Cardiac muscle cell (in vitro differentiated cells and primary cell): ENCODE data around the gene ZNF91. TPM values are rescaled to one million over a fixed set of nuclear protein-coding genes. Genes with fewer than 3 reads are reported as not detected.
"Not testable (repeated sequence)": the region's sequence is repeated elsewhere in the genome, so short reads cannot be mapped to it uniquely, and the experiment has no call there.

Experiments used
- DNase-seq, 2 donors: peaks; one replicate each; pipeline versions ENCODE4 v3.0.0 to v3.0.0-alpha.2; 2010 to 2017; ENCODE audit warnings: low read depth in 1 of 2, low spot score in 1 of 2
- H3K27ac ChIP-seq: fragments of 200-600 bp; sonication (generic); 2 replicates; pipeline ENCODE4 v1.5.1; 2016
- H3K27me3 ChIP-seq: fragments of 200-600 bp; sonication (generic); 2 replicates; pipeline ENCODE4 v1.6.0; 2016; ENCODE audit warnings: control low read depth
- H3K36me3 ChIP-seq: fragments of 200-600 bp; sonication (generic); 2 replicates; pipeline ENCODE4 v1.5.1; 2016; ENCODE audit warnings: control low read depth
- H3K4me1 ChIP-seq: fragments of 200-600 bp; sonication (generic); 2 replicates; pipeline ENCODE4 v1.8.1; 2017; ENCODE audit warnings: low read depth, mild to moderate bottlenecking, mixed run types
- H3K4me3 ChIP-seq: fragments of 200-600 bp; sonication (generic); 2 replicates; pipeline ENCODE4 v1.5.1; 2016; ENCODE audit warnings: mild to moderate bottlenecking
- H3K9me3 ChIP-seq: fragments of 200-600 bp; sonication (generic); 2 replicates; pipeline ENCODE4 v1.5.1; 2017; ENCODE audit warnings: low read depth, mild to moderate bottlenecking, control low read depth
- polyA plus RNA-seq: library from polyadenylated mRNA; unstranded; fragments of >200 nt; fragmentation: Nextera tagmentation; extraction: Ambion mirVana; gene quantifications from 2 replicates; pipeline ENCODE4 v1.2.1, GENCODE V29; 2016
- total RNA-seq: library from RNA; depleted of rRNA; stranded (reverse); fragments of >200 nt; gene quantifications from 2 replicates; pipeline ENCODE4 v1.2.3, GENCODE V29; 2016
- TF ChIP-seq, protein P1 (sequence below): IDR thresholded peaks from 2 replicates; pipeline ENCODE4 v1.5.1; 2012; ENCODE audit warnings: low read depth, mild to moderate bottlenecking, low read length

ZNF91 gene
- total and polyA plus RNA-seq, 2 experiments from 2014 or later = 30.1 to 78.7 TPM

- H3K9me3 ChIP-seq = no peaks in the 10 kb centered on the region
- DNase-seq = no peak
- TF ChIP-seq, protein P1, sequence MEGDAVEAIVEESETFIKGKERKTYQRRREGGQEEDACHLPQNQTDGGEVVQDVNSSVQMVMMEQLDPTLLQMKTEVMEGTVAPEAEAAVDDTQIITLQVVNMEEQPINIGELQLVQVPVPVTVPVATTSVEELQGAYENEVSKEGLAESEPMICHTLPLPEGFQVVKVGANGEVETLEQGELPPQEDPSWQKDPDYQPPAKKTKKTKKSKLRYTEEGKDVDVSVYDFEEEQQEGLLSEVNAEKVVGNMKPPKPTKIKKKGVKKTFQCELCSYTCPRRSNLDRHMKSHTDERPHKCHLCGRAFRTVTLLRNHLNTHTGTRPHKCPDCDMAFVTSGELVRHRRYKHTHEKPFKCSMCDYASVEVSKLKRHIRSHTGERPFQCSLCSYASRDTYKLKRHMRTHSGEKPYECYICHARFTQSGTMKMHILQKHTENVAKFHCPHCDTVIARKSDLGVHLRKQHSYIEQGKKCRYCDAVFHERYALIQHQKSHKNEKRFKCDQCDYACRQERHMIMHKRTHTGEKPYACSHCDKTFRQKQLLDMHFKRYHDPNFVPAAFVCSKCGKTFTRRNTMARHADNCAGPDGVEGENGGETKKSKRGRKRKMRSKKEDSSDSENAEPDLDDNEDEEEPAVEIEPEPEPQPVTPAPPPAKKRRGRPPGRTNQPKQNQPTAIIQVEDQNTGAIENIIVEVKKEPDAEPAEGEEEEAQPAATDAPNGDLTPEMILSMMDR = no peak
- no peaks in the 10 kb centered on the region for H3K36me3 ChIP-seq
- H3K4me3 ChIP-seq = no peak overlapping the region
- no peaks in the 10 kb centered on the region for H3K4me1 ChIP-seq
- H3K27ac ChIP-seq = no peak overlapping the region
- no peaks in the 10 kb centered on the region for H3K27me3 ChIP-seq
Observed at GRCh38 chr19:23436944-23437343, 41.7 kb upstream of the ZNF91 start.

DNA sequence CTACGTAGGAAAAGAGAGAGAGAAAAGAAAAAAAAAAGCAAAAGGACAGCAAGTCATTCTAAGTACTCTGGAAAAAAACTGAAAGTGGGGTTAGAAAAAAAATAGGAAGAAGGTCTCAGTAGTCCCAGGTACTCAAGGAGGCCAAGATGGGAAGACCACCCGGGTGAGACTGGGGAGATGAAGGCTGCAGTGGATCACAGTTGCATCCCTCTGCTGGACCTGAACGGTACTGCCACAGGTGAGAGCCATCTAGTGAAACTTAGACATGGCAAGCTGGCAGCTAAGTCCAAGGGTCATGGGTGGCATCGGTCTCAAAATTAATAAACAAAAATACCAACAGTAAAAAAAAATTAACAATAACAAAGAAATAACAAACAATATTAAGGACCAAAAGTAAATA is 41.0 kb upstream of the ZNF91 start:
- H3K36me3 ChIP-seq = no peaks in the 10 kb centered on the region
- no peaks in the 10 kb centered on the region for H3K27me3 ChIP-seq
- H3K4me3 ChIP-seq = no peak overlapping the region
- H3K27ac ChIP-seq = no peak overlapping the region
- TF ChIP-seq, protein P1 = peak; percentile 5
- H3K4me1 ChIP-seq = no peaks in the 10 kb centered on the region
- no peaks in the 10 kb centered on the region for H3K9me3 ChIP-seq
- DNase-seq = no peak

GRCh38 chr19:23420824-23421223 is 25.6 kb upstream of the ZNF91 start:
- no peaks in the 10 kb centered on the region for H3K36me3 ChIP-seq
- H3K4me1 ChIP-seq = no peaks in the 10 kb centered on the region
- H3K27ac ChIP-seq = no peak overlapping the region
- no peak for DNase-seq
- no peak overlapping the region for H3K4me3 ChIP-seq
- H3K27me3 ChIP-seq = no peaks in the 10 kb centered on the region
- H3K9me3 ChIP-seq = no peaks in the 10 kb centered on the region
- TF ChIP-seq, protein P1 = no peak

- H3K27ac ChIP-seq, H3K9me3 ChIP-seq, DNase-seq, H3K4me3 ChIP-seq, H3K36me3 ChIP-seq, H3K4me1 ChIP-seq, H3K27me3 ChIP-seq: not testable (repeated sequence)
Observed at GRCh38 chr19:23419261-23419660, 24.0 kb upstream of the ZNF91 start.

DNA sequence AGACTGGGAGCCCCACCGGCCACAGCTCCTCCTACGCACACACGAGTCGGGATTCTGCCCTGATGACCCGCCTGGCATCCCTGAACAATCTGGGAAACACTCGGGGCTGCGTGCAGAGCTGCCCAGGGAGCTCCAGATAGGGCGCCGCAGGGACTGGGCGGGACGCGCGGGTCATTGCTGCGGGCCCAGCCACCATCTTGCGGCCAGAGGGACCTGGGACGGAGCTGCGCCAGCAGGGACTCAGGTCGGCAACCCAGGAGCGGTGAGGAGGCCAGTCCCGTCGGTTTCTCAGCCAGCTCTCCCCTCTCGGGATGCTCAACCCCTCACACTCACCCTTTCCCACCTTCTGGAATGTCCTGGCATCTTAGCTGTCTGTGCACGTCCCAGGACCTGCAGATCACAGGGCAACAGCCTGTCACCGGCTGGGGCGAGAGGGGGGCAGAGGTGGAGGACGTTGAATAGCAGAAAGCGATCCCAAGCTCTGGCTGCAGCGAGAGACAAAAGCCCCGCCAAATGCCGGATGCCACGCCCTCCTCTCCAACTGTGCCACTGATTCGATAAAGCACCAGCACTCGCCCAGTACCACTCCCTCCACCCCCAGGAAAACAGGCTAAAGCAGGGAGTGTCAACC is 20.4 kb upstream of the ZNF91 start:
- no peaks in the 10 kb centered on the region for H3K4me1 ChIP-seq
- H3K27me3 ChIP-seq = no peaks in the 10 kb centered on the region
- no peaks in the 10 kb centered on the region for H3K9me3 ChIP-seq
- no peak overlapping the region for H3K27ac ChIP-seq
- H3K36me3 ChIP-seq = no peaks in the 10 kb centered on the region
- peak overlapping the region; percentile 46 for H3K4me3 ChIP-seq
- DNase-seq = peak; percentile 12 to 79
- TF ChIP-seq, protein P1 = no peak

DNA sequence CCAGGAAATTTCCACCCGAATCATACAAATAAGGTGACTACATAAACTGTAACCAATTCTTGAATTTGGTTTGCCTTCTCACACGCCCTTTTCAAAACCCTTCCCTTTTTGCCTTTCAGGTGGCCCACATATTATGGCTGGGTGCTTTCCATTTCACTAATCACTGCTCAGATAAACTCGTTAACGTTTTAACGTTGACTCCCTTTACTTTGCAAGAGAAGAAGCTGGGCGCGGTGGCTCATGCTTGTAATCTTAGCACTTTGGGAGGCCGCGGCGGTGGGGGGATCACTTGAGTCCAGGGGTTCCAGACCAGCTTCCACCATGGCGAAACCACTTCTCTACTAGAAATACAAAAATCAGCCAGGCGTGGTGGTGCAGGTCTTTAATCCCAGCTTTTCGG is 19.8 kb upstream of the ZNF91 start:
- TF ChIP-seq, protein P1 = no peak
- Histone ChIP-seq H3K4me3 (peak overlapping the region; percentile 46), H3K27ac (no peak overlapping the region), H3K9me3 (no peaks in the 10 kb centered on the region), H3K36me3 (no peaks in the 10 kb centered on the region), H3K27me3 (no peaks in the 10 kb centered on the region), H3K4me1 (no peaks in the 10 kb centered on the region)
- peak in 1 of 2 donors; percentile 11 for DNase-seq
